Endometrial microvascular endothelial cells (primary cell): ENCODE measurements around the gene MSMO1. TPM values are rescaled to one million over a fixed set of nuclear protein-coding genes. Genes with fewer than 3 reads are reported as not detected.

Experiments used
- in situ Hi-C: cut with HindIII; loops from 2 replicates; pipeline ENCODE4 v1.10.0; 2017; ENCODE audit warnings: low sequenced_read_pairs, low pct_unique_long_range_greater_than_20kb; ENCODE audit errors: inconsistent ontology term
- total RNA-seq: library from RNA; depleted of rRNA; stranded (reverse); fragments of >200 nt; gene quantifications from one replicate; pipeline ENCODE4 v1.2.3, GENCODE V29; 2015; ENCODE audit errors: inconsistent ontology term

MSMO1 gene
- total RNA-seq, 1 donor from 2014 or later, result 47.7 TPM

DNA sequence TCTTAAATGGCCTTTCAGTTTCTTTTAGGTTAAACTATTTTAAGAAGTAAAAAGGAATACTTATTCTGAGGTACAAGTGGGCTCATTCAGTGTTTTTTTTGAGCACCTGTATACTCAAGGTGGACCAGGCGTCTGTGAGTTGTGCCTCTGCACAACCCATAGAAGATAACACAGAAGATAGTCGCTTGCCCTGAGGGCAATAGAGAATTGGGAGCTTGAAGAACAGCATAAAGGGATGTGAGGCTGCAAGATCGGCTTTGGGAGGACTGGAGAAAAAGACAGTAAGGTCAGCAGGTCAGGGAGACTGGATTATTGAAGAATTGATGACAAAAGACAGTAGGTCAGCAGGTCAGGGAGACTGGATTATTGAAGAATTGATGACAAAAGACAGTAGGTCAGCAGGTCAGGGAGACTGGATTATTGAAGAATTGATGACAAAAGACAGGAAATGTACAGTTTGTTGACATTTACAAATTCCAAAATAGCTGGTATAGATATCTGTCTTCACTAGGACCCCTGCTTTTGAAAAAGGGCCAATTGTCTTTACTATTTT lies 54.4 kb downstream of the MSMO1 start:
- in situ Hi-C loops, result no loop called here

DNA sequence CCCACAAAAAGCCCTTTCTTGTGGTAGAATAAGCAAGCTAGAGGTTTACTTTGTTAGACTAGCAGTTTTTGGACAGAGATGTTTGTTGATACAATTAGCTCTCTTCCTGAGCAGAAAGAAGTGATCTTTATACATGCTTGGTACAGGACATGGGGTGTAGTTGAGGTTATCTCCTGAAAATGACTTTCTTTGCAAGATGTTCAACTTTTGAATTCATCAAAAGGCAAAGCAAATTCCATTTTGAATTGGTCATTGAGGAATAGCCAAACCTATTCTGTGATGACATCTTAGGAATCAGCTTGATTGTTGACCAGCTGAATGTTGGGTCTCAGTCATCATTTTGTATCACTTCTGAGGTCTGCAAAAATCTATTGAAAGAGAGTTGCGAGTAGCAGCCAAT lies 55.2 kb downstream of the MSMO1 start:
- in situ Hi-C loops, result no loop called here

DNA sequence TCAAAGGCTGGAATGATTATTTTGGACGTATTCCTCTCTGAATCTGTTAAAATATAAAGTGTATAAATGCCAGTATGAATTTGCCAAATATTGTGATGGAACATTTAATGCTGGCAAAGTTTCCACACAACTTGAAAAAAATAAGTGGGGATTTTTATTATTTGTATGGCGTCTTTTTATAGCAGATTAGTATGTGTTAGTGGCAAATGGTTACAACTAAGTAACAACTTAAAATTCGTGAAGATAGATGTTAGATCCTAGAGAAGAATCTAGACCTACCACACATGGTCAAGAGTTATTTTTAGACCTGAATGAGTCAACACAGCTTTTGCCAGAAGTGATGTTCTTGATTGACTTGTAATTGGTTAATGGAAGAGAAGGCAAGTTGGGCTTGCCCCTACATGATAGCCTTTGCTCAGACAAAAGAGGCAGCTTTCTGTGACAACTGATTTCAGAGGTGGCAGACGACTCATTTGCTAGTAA lies 56.2 kb downstream of the MSMO1 start:
- in situ Hi-C loops, result no loop called here

GRCh38 chr4:165384186-165384585 lies 56.7 kb downstream of the MSMO1 start:
- in situ Hi-C loops, result no loop called here

DNA sequence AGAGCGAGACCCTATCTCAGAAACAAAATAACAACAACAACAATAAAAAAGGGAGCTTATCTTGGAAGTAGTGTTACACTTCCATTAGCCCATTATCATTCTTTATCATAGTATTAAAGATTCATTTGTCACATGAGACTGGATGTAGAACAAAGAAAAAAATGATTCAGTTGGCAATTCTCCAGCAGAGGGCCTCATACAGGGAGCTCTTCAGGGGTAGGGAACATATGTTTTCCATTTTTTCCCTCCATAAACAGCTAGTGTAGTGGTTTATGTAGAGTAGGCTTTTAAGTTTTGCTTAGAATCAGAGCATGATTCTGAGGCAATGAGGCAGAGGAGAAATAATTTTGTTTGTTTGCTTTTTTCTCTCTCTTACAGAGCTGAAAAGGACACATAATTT lies 57.1 kb downstream of the MSMO1 start:
- in situ Hi-C loops, result no loop called here

- in situ Hi-C loops, result no loop called here
These were observed 57.7 kb downstream of the MSMO1 start for GRCh38 chr4:165385126-165385525.

DNA sequence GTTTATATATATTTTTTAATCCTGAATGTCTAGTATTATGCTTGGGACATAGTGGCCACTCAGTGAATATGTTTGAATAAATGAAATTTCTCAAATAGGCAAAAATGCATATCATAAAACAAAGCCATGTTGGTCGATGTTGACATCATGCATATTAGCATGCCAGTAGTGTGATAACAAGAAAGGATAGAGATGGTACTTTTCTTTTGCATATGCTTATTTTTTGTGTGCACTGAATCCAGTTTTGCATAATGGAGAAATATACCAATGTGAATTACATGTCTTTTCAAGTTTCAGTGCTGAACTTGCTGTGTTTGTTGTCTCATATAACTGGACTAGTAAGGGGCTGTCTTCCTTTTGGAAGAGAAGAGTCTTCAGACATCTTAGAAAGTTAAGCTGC lies 58.9 kb downstream of the MSMO1 start:
- in situ Hi-C loops, result no loop called here

GRCh38 chr4:165388756-165389155 lies 61.3 kb downstream of the MSMO1 start:
- in situ Hi-C loops, result no loop called here

Other genes with a start within 250 kb of the MSMO1 start
- gene TMEM192, start 214.8 kb upstream of the MSMO1 start, total RNA-seq, result 14.4 TPM
- 32.3 TPM for gene KLHL2, start 120.1 kb upstream of the MSMO1 start, total RNA-seq
- 0.09 TPM for gene CPE, start 51.3 kb downstream of the MSMO1 start, total RNA-seq